HG03460 (cell line): Measurements from ENCODE around the gene LFNG.

ENCODE experiments used
- ATAC-seq: cut with Tn5 transposase; IDR thresholded peaks from one replicate; pipeline ENCODE4 v1.9.1; 2021; ENCODE audit not compliant: unreplicated experiment

The LFNG gene

GRCh38 chr7:2483494-2483893, 36.1 kb upstream of the LFNG start:
- ATAC-seq, result no peak

- no peak for ATAC-seq
Measured at GRCh38 chr7:2484868-2485267, 34.7 kb upstream of the LFNG start.

- no peak for ATAC-seq
Measured at GRCh38 chr7:2487586-2488271, 31.8 kb upstream of the LFNG start.

- no peak for ATAC-seq
Measured at GRCh38 chr7:2488272-2488645, 31.3 kb upstream of the LFNG start.

GRCh38 chr7:2488681-2489080, 30.9 kb upstream of the LFNG start:
- no peak for ATAC-seq

- ATAC-seq, result no peak
Measured at GRCh38 chr7:2490181-2490651, 29.4 kb upstream of the LFNG start.

- ATAC-seq, result no peak
Measured at GRCh38 chr7:2492038-2492437, 27.5 kb upstream of the LFNG start.

- ATAC-seq, result no peak
Measured at GRCh38 chr7:2493205-2494164, 26.1 kb upstream of the LFNG start.

- ATAC-seq, result no peak
Measured at GRCh38 chr7:2494191-2495130, 25.1 kb upstream of the LFNG start.

GRCh38 chr7:2495418-2496299, 23.9 kb upstream of the LFNG start:
- ATAC-seq, result no peak

- no peak for ATAC-seq
Measured at GRCh38 chr7:2496375-2496774, 23.2 kb upstream of the LFNG start.

- ATAC-seq, result no peak
Measured at GRCh38 chr7:2497065-2497464, 22.5 kb upstream of the LFNG start.

- ATAC-seq, result no peak
Measured at GRCh38 chr7:2497500-2498336, 21.9 kb upstream of the LFNG start.

- ATAC-seq, result no peak
Measured at GRCh38 chr7:2498708-2499107, 20.9 kb upstream of the LFNG start.

GRCh38 chr7:2499181-2499580, 20.4 kb upstream of the LFNG start:
- ATAC-seq, result no peak

- no peak for ATAC-seq
Measured at GRCh38 chr7:2499719-2500430, 19.7 kb upstream of the LFNG start.

GRCh38 chr7:2500701-2501100, 18.9 kb upstream of the LFNG start:
- ATAC-seq, result no peak

- no peak for ATAC-seq
Measured at GRCh38 chr7:2501947-2502646, 17.5 kb upstream of the LFNG start.
